Testis (tissue), 2 donors: Measurements from ENCODE around the gene SELENOH.

Experiments
- CTCF ChIP-seq, 3 experiments: fragments of 450-650 bp in 2 of 3; fragments of 200-600 bp in 1 of 3; sonication (generic) in 1 of 3; IDR thresholded peaks; one replicate each; pipeline ENCODE4 v1.5.1; 2016 to 2019; ENCODE audit warnings: antibody characterized with exemption in 3 of 3, mild to moderate bottlenecking in 2 of 3, moderate library complexity in 1 of 3
- POLR2A ChIP-seq: fragments of 450-650 bp; IDR thresholded peaks from one replicate; pipeline ENCODE4 v1.6.1; 2017; ENCODE audit warnings: antibody characterized with exemption, mild to moderate bottlenecking, moderate library complexity

- no peak for TF ChIP-seq CTCF (IDR thresholded peaks at IDR 0.05)
- no peak for TF ChIP-seq POLR2A
Measured at GRCh38 chr11:57698843-57699365, 42.4 kb upstream of the SELENOH start.
